HepG2 (cell line): ENCODE data around the gene DCST2. TPM values are rescaled to one million over a fixed set of nuclear protein-coding genes. Genes with fewer than 3 reads are reported as not detected.

Experiments
- ATAC-seq: fragments of 200-7000 bp; cut with Tn5 transposase; 3 replicates; pipeline ENCODE4 v1.9.1; 2020; ENCODE audit warnings: mild to moderate bottlenecking, moderate library complexity
- BruUV-seq: library from RNA; stranded (reverse); fragments of 400-500 nt; replicated peaks from 2 replicates; lab custom pipeline; 2021; lab: Mats Ljungman, UMichigan
- CTCF ChIA-PET: fragments of 300-600 bp; formaldehyde crosslinking; extraction: SDS; loops from one replicate; lab custom pipeline; 2021; ENCODE audit warnings: low total read pairs, inconsistent platforms, low intra/inter-chr PET ratio; lab: Yijun Ruan, JAX
- POLR2A ChIA-PET: fragments of 350-600 bp; sonication (Branson Sonifier 250); formaldehyde crosslinking; loops from one replicate; lab custom pipeline; 2020; ENCODE audit warnings: antibody characterized with exemption, inconsistent platforms; lab: Yijun Ruan, JAX
- DNase-seq: peaks from one replicate; pipeline ENCODE4 v3.0.0-alpha.2; 2015; ENCODE audit warnings: low spot score
- FAIRE-seq: peaks from 3 replicates; lab custom pipeline; 2011; peaks lifted over from hg19 to GRCh38; lab: Jason Lieb, UNC
- H2AFZ ChIP-seq: one replicate; pipeline ENCODE4 v1.6.1; 2011; ENCODE audit warnings: low read length, inconsistent platforms
- H3K27ac ChIP-seq: fragments of 300-600 bp; 3 replicates; pipeline ENCODE4 v1.8.0; 2011; ENCODE audit warnings: mixed run types, mild to moderate bottlenecking, mixed read lengths, low read length, inconsistent platforms; ENCODE audit not compliant: insufficient read depth; ENCODE audit errors: extremely low read length
- H3K27me3 ChIP-seq, 2 experiments: fragments of 200-600 bp in 1 of 2; 2 replicates in 1 of 2; 3 replicates in 1 of 2; pipeline versions ENCODE4 v1.6.0 to v1.8.0; 2011; ENCODE audit warnings: low read length in 2 of 2, mild to moderate bottlenecking in 2 of 2, moderate library complexity in 2 of 2, inconsistent platforms in 1 of 2; ENCODE audit not compliant: insufficient read depth in 2 of 2, control insufficient read depth in 1 of 2
- H3K36me3 ChIP-seq, 2 experiments: fragments of 200-600 bp in 1 of 2; replicated peaks in 1 of 2; 2 replicates in 1 of 2; 3 replicates in 1 of 2; pipeline versions ENCODE4 v1.5.1 to v1.8.0; 2011; ENCODE audit warnings: low read length in 2 of 2, inconsistent platforms in 1 of 2; ENCODE audit not compliant: insufficient read depth in 2 of 2, control insufficient read depth in 1 of 2
- H3K4me1 ChIP-seq: 2 replicates; pipeline ENCODE4 v1.5.1; 2012; ENCODE audit warnings: low read length, inconsistent platforms; ENCODE audit not compliant: insufficient read depth
- H3K4me2 ChIP-seq: 2 replicates; pipeline ENCODE4 v1.6.0; 2011; ENCODE audit warnings: low read depth, low read length, inconsistent platforms
- H3K4me3 ChIP-seq, 3 experiments: fragments of 200-600 bp in 1 of 3; sonication (generic), shearing (Covaris generic) in 1 of 3; replicated peaks in 1 of 3; 2 replicates each; pipeline ENCODE4 v1.5.1; 2011 to 2016; ENCODE audit warnings: low read length in 3 of 3, inconsistent platforms in 2 of 3, low read depth in 2 of 3, mild to moderate bottlenecking in 2 of 3, control low read depth in 1 of 3, mixed read lengths in 1 of 3; ENCODE audit not compliant: insufficient read depth in 1 of 3
- H3K79me2 ChIP-seq: one replicate; pipeline ENCODE4 v1.6.1; 2011; ENCODE audit warnings: low read length, inconsistent platforms; ENCODE audit not compliant: insufficient read depth
- H3K9ac ChIP-seq: 2 replicates; pipeline ENCODE4 v1.6.0; 2011; ENCODE audit warnings: mild to moderate bottlenecking, low read depth, low read length, inconsistent platforms; ENCODE audit not compliant: insufficient read depth
- H3K9me3 ChIP-seq: 2 replicates; pipeline ENCODE4 v1.5.1; 2012; ENCODE audit warnings: mild to moderate bottlenecking, low read length
- H4K20me1 ChIP-seq: 2 replicates; pipeline ENCODE4 v1.6.0; 2011; ENCODE audit warnings: inconsistent platforms, mild to moderate bottlenecking, low read length, moderate library complexity; ENCODE audit not compliant: insufficient read depth
- BCL3 ChIP-seq: sonication (generic); formaldehyde crosslinking; IDR thresholded peaks from 2 replicates; pipeline ENCODE4 v1.5.1; 2020; ENCODE audit warnings: mild to moderate bottlenecking, missing genetic modification reagents, moderate library complexity
- CEBPB ChIP-seq: IDR thresholded peaks from 2 replicates; pipeline ENCODE4 v1.6.1; 2011; ENCODE audit warnings: low read depth, low read length, improper control_type of control experiment, borderline replicate concordance
- CEBPG ChIP-seq: IDR thresholded peaks from 2 replicates; pipeline ENCODE4 v1.6.1; 2016
- EZH2 ChIP-seq: conservative IDR thresholded peaks from 2 replicates; pipeline ENCODE4 v1.6.1; 2012; ENCODE audit warnings: mild to moderate bottlenecking, low read depth, low read length, moderate library complexity
- REL ChIP-seq: sonication (generic); formaldehyde crosslinking; conservative IDR thresholded peaks from 2 replicates; pipeline ENCODE4 v1.8.0; 2022; ENCODE audit warnings: mild to moderate bottlenecking, missing genetic modification reagents, moderate library complexity
- STAT6 ChIP-seq: sonication (generic); formaldehyde crosslinking; IDR thresholded peaks from 2 replicates; pipeline ENCODE4 v1.4.0; 2020; ENCODE audit warnings: missing genetic modification reagents, mild to moderate bottlenecking, borderline replicate concordance
- TOE1 ChIP-seq: sonication (generic); formaldehyde crosslinking; IDR thresholded peaks from 2 replicates; pipeline ENCODE4 v1.4.0; 2020; ENCODE audit warnings: mild to moderate bottlenecking, missing genetic modification reagents
- ZKSCAN8 ChIP-seq: IDR thresholded peaks from 2 replicates; pipeline ENCODE4 v1.6.1; 2016; ENCODE audit warnings: borderline replicate concordance, missing genetic modification reagents, missing compliant biosample characterization
- ZNF674 ChIP-seq: sonication (generic); formaldehyde crosslinking; IDR thresholded peaks from 2 replicates; pipeline ENCODE4 v1.5.0; 2020; ENCODE audit warnings: low read depth, mild to moderate bottlenecking, missing genetic modification reagents
- WGBS: methylation state at CpG from one replicate; pipeline ENCODE4 v1.1.6; 2017; ENCODE audit warnings: low lambda C conversion rate; 5-methylcytosine and 5-hydroxymethylcytosine counted together
- in situ Hi-C: cut with HindIII; loops from 2 replicates; pipeline ENCODE4 v1.10.0; 2017; ENCODE audit warnings: low pct_unique_long_range_greater_than_20kb; ENCODE audit not compliant: extremely low pct_ligation_motif_present
- intact Hi-C: fragments of 100-400 bp; cut with micrococcal nuclease; formaldehyde crosslinking; loops from one replicate; pipeline ENCODE4 v1.10.0; 2022; ENCODE audit not compliant: unreplicated experiment
- polyA plus RNA-seq, 8 experiments: library from polyadenylated mRNA; depleted of rRNA in 3 of 8; stranded (reverse) in 7 of 8; unstranded in 1 of 8; fragments of >200 nt; fragmentation: Illumina TruSeq in 4 of 8; extraction: Trizol in 4 of 8; gene quantifications; 2 replicates each; pipeline versions ENCODE4 v1.2.1 to v1.2.3, GENCODE V29; 2011 to 2016; ENCODE audit warnings: low read depth in 4 of 8, missing spikeins in 1 of 8, mixed read lengths in 1 of 8; ENCODE audit not compliant: insufficient read depth in 1 of 8
- total RNA-seq, 5 experiments: library from RNA; depleted of rRNA; stranded (reverse); fragments of >200 nt; fragmentation: Illumina TruSeq; extraction: Trizol; gene quantifications; 2 replicates each; pipeline ENCODE4 v1.2.3, GENCODE V29; 2016; ENCODE audit warnings: low read depth in 1 of 5
- TF ChIP-seq, protein P1 (sequence below): sonication (generic); formaldehyde crosslinking; IDR thresholded peaks from 2 replicates; pipeline ENCODE4 v1.4.0; 2020; ENCODE audit warnings: missing genetic modification reagents
- TF ChIP-seq, protein P2 (sequence below): sonication (generic); formaldehyde crosslinking; IDR thresholded peaks from 2 replicates; pipeline ENCODE4 v1.4.0; 2020; ENCODE audit warnings: missing genetic modification reagents
- TF ChIP-seq, protein P3 (sequence below), 2 experiments: fragments of 450-650 bp in 1 of 2; sonication (generic) in 1 of 2; formaldehyde crosslinking; IDR thresholded peaks; 2 replicates each; pipeline versions ENCODE4 v1.5.0 to v1.8.0; 2020 to 2022; ENCODE audit warnings: mild to moderate bottlenecking in 1 of 2, missing genetic modification reagents in 1 of 2

Gene DCST2
- total and polyA plus RNA-seq, 2 of the 13 experiments (the other 11 are each of a cell fraction or from before 2014, with no cell fraction given): 0.74 TPM; not detected in 1

DNA sequence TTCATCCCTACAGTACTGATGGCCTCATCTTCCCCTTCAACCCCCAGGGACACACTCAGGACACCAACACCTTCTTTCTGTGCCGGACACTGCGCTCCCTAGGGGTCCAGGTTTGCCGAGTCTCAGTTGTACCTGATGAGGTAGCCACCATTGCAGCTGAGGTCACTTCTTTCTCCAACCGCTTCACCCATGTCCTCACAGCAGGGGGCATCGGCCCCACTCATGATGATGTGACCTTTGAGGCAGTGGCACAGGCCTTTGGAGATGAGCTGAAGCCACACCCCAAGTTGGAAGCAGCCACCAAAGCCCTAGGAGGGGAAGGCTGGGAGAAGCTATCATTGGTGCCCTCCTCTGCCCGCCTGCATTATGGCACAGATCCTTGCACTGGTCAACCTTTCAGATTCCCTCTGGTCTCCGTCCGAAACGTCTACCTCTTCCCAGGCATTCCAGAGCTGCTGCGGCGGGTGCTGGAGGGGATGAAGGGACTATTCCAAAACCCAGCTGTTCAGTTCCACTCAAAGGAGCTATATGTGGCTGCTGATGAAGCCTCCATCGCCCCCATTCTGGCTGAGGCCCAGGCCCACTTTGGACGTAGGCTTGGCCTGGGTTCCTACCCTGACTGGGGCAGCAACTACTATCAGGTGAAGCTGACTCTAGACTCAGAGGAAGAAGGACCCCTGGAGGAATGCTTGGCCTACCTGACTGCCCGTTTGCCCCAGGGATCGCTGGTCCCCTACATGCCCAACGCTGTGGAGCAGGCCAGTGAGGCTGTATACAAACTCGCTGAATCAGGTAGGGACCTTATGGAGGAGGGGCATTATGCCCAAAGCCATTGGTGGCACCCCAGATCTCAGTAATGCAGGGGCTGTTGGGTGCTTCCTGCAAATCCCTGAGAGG, 45.3 kb downstream of the DCST2 start (continued):
- TF ChIP-seq ZNF674 (CRISPR knock-in tag) (no peak), BCL3 (CRISPR knock-in tag) (no peak), STAT6 (no peak), TOE1 (CRISPR knock-in tag) (no peak)

DNA sequence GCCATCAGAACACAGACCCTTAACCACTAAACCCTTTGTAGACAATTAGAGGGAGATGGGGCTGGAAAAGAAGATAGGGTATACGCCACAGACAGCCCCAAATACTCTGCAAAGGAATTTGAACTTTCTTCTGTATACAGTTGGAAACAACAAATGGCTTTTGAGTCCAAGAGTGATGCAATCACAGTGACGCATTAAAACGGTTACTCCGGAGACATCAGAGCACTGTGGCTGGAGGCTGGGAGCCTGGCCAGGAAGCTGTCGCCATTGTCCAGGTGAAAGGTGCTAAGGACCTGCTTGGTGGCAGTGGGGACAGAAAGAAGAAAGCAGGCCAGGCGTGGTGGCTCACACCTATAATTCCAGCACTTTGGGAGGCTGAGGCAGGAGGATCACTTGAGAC, 46.3 kb downstream of the DCST2 start:
- no peak overlapping the region for H3K4me3 ChIP-seq
- ATAC-seq: no peak
- intact Hi-C loops: no loop called here
- H3K9ac ChIP-seq: no peak overlapping the region
- H2AFZ ChIP-seq: no peak overlapping the region
- TF ChIP-seq CEBPB (peak; percentile 75), ZKSCAN8 (CRISPR knock-in tag) (peak; percentile 92; the same call in 1 of the 2 replicates), REL (CRISPR knock-in tag) (no peak), CEBPG (CRISPR knock-in tag) (peak; percentile 68), EZH2 (no peak)
- TF ChIP-seq, protein P1, sequence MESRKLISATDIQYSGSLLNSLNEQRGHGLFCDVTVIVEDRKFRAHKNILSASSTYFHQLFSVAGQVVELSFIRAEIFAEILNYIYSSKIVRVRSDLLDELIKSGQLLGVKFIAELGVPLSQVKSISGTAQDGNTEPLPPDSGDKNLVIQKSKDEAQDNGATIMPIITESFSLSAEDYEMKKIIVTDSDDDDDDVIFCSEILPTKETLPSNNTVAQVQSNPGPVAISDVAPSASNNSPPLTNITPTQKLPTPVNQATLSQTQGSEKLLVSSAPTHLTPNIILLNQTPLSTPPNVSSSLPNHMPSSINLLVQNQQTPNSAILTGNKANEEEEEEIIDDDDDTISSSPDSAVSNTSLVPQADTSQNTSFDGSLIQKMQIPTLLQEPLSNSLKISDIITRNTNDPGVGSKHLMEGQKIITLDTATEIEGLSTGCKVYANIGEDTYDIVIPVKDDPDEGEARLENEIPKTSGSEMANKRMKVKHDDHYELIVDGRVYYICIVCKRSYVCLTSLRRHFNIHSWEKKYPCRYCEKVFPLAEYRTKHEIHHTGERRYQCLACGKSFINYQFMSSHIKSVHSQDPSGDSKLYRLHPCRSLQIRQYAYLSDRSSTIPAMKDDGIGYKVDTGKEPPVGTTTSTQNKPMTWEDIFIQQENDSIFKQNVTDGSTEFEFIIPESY (CRISPR knock-in tag): peak; percentile 33; the same call in 1 of the 2 replicates
- TF ChIP-seq, protein P2, sequence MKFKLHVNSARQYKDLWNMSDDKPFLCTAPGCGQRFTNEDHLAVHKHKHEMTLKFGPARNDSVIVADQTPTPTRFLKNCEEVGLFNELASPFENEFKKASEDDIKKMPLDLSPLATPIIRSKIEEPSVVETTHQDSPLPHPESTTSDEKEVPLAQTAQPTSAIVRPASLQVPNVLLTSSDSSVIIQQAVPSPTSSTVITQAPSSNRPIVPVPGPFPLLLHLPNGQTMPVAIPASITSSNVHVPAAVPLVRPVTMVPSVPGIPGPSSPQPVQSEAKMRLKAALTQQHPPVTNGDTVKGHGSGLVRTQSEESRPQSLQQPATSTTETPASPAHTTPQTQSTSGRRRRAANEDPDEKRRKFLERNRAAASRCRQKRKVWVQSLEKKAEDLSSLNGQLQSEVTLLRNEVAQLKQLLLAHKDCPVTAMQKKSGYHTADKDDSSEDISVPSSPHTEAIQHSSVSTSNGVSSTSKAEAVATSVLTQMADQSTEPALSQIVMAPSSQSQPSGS (CRISPR knock-in tag): no peak
- TF ChIP-seq, protein P3, sequence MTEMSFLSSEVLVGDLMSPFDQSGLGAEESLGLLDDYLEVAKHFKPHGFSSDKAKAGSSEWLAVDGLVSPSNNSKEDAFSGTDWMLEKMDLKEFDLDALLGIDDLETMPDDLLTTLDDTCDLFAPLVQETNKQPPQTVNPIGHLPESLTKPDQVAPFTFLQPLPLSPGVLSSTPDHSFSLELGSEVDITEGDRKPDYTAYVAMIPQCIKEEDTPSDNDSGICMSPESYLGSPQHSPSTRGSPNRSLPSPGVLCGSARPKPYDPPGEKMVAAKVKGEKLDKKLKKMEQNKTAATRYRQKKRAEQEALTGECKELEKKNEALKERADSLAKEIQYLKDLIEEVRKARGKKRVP (CRISPR knock-in tag; IDR thresholded peaks at IDR 0.05): peak in 1 of 2 experiments; percentile 49; a peak in 2 of 4 replicates
- TF ChIP-seq, all 625 proteins: peak for 5
- no TSS peak for BruUV-seq
- DNase-seq (no peak), FAIRE-seq (no peak)
- peaks cover 5 to 18% of the 10 kb centered on the region in 2 experiments; a peak in 2 of 5 replicates for H3K36me3 ChIP-seq
- no peaks in the 10 kb centered on the region for H4K20me1 ChIP-seq
- ChIA-PET POLR2A (interaction anchor here (1.2 to 2.1 kb wide), 9 partner anchors 12 to 76 kb away, joined by 3 to 8 read pairs (median 5); partner anchors contain the start of genes EFNA4, PBXIP1 and SHC1), CTCF (interaction anchor here (2.1 kb wide), 1 partner anchor 30 kb away, joined by 13 read pairs; no protein-coding TSS in a partner anchor)
- H3K4me1 ChIP-seq: peaks cover 43% of the 10 kb centered on the region
- no peak overlapping the region for H3K27ac ChIP-seq
- H3K27me3 ChIP-seq: no peaks in the 10 kb centered on the region
- peaks cover 18% of the 10 kb centered on the region for H3K79me2 ChIP-seq
- 64% methylated on average over 6 of the region's 6 CpGs for WGBS
- in situ Hi-C loops: no loop called here
- no peak overlapping the region for H3K4me2 ChIP-seq
- no peaks in the 10 kb centered on the region for H3K9me3 ChIP-seq
